BJ (cell line): ENCODE measurements around the gene ATP10A. TPM values are rescaled to one million over a fixed set of nuclear protein-coding genes. Genes with fewer than 3 reads are reported as not detected.

Experiments
- CTCF ChIA-PET: fragments of 350-600 bp; formaldehyde crosslinking; extraction: SDS; loops from one replicate; lab custom pipeline; 2021; ENCODE audit warnings: antibody characterized with exemption, inconsistent platforms; lab: Yijun Ruan, JAX
- POLR2A ChIA-PET: fragments of 300-600 bp; sonication (Branson Sonifier 250); formaldehyde crosslinking; extraction: SDS; loops from one replicate; lab custom pipeline; 2021; ENCODE audit warnings: antibody characterized with exemption; lab: Charles Lee
- DNase-seq: peaks from one replicate; pipeline ENCODE4 v3.0.0-alpha.2; 2011; ENCODE audit warnings: low read depth
- H3K27me3 ChIP-seq: 2 replicates; pipeline ENCODE4 v1.6.0; 2011; ENCODE audit warnings: low read length; ENCODE audit not compliant: control insufficient read depth, insufficient read depth
- H3K36me3 ChIP-seq: 2 replicates; pipeline ENCODE4 v1.5.1; 2011; ENCODE audit warnings: low read length; ENCODE audit not compliant: control insufficient read depth, insufficient read depth
- H3K4me3 ChIP-seq: 2 replicates; pipeline ENCODE4 v1.5.1; 2011; ENCODE audit warnings: low read depth, mild to moderate bottlenecking, control low read depth, low read length
- CTCF ChIP-seq: IDR thresholded peaks from 2 replicates; pipeline ENCODE4 v1.5.1; 2011; ENCODE audit warnings: low read depth, mild to moderate bottlenecking, control low read depth, inconsistent platforms, low read length, moderate library complexity; ENCODE audit not compliant: insufficient read depth
- polyA plus RNA-seq: library from polyadenylated mRNA; depleted of rRNA; stranded (reverse); fragments of >200 nt; gene quantifications from 2 replicates; pipeline ENCODE4 v1.2.3, GENCODE V29; 2011

ATP10A gene
- polyA plus RNA-seq, 1 experiment, result 28.0 TPM

- H3K4me3 ChIP-seq, result no peak overlapping the region
- CTCF ChIA-PET, result interaction anchor here (2.5 kb wide), 1 partner anchor 148 kb away, joined by 14 read pairs; no protein-coding TSS in a partner anchor
These were observed 78.1 kb downstream of the ATP10A start for GRCh38 chr15:25784876-25785640.

GRCh38 chr15:25783607-25784540 lies 79.3 kb downstream of the ATP10A start:
- Histone ChIP-seq H3K27me3 (no peaks in the 10 kb centered on the region), H3K36me3 (peaks cover 6% of the 10 kb centered on the region; the same call in 1 of the 2 replicates), H3K4me3 (no peak overlapping the region)
- peak; percentile 53 for TF ChIP-seq CTCF
- no peak for DNase-seq
- ChIA-PET POLR2A (interaction anchor here (0.5 kb wide), 1 partner anchor 9 kb away, joined by 4 read pairs; no protein-coding TSS in a partner anchor), CTCF (interaction anchor here (0.8 to 2.5 kb wide), 8 partner anchors 12 to 156 kb away, joined by 3 to 14 read pairs (median 3); partner anchors contain the start of gene ATP10A)

More at GRCh38 chr15:25784876-25785640, 78.1 kb downstream of the ATP10A start:
- no peak for TF ChIP-seq CTCF
- no peaks in the 10 kb centered on the region for H3K27me3 ChIP-seq
- H3K36me3 ChIP-seq, result peaks cover 6% of the 10 kb centered on the region; the same call in 1 of the 2 replicates
- DNase-seq, result peak; percentile 88
- POLR2A ChIA-PET, result no interaction called here

GRCh38 chr15:25783134-25783533 lies 80.0 kb downstream of the ATP10A start:
- POLR2A ChIA-PET, result interaction anchor here (0.5 kb wide), 1 partner anchor 8 kb away, joined by 4 read pairs; no protein-coding TSS in a partner anchor
- CTCF ChIA-PET, result interaction anchor here (0.8 to 2.5 kb wide), 8 partner anchors 11 to 157 kb away, joined by 3 to 14 read pairs (median 3); partner anchors contain the start of gene ATP10A
- DNase-seq, result no peak

DNA sequence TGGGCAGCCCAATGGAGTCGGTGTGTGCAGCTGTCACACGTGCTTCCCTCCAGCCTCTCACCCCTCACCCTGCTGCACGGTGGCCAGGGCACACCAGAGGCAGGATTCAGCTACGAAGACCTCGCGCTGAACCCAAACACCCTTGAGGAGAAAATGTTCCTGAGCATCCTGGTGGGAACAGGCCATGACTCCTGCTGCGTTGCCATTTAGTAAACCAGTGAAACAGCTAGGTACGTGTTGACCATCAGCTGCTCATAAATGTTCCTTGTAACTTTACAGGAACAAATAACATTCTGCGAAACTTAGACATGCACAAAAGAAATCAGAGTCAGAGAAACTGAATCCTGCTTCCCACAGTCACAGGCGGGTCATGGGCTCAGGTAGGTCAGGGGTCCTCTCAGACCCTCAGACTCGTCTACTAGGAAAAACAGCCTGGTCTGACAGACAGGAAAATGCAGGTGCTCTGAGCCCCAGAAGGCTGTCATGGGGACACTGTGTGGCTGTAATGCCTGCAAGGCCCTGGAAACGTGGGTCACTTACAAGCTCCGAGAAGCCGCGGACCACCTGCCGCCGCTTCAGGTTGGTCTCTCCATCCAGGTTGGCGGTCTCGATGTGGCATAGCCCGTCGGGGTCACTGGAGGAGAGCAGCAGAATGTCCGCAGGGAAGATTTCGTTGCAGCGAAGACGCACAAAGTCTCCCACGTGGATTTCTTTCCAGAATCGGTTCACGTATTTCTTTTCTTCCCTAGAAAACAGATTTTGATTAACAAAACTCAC lies 82.5 kb downstream of the ATP10A start:
- peaks cover 6% of the 10 kb centered on the region for H3K36me3 ChIP-seq
- no peaks in the 10 kb centered on the region for H3K27me3 ChIP-seq
- no peak for TF ChIP-seq CTCF
- ChIA-PET POLR2A (no interaction called here), CTCF (no interaction called here)
- no peak overlapping the region for H3K4me3 ChIP-seq
- DNase-seq, result no peak

More at GRCh38 chr15:25783134-25783533, 80.0 kb downstream of the ATP10A start:
- H3K36me3 ChIP-seq, result peaks cover 6% of the 10 kb centered on the region; the same call in 1 of the 2 replicates
- TF ChIP-seq CTCF, result no peak
- no peak overlapping the region for H3K4me3 ChIP-seq
- H3K27me3 ChIP-seq, result no peaks in the 10 kb centered on the region
